Gastroesophageal sphincter (tissue), 3 donors: ENCODE data around the gene BAIAP2L1.

Source experiments
- EP300 ChIP-seq: sonication (generic); formaldehyde crosslinking; IDR thresholded peaks from one replicate; pipeline ENCODE4 v1.6.1; 2017; ENCODE audit warnings: antibody characterized with exemption, mild to moderate bottlenecking
- POLR2A ChIP-seq, 2 donors: fragments of 450-650 bp; IDR thresholded peaks; one replicate each; pipeline ENCODE4 v1.6.1; 2017; ENCODE audit warnings: antibody characterized with exemption in 2 of 2, mild to moderate bottlenecking in 2 of 2, moderate library complexity in 1 of 2
- POLR2AphosphoS5 ChIP-seq: sonication (generic); formaldehyde crosslinking; IDR thresholded peaks from one replicate; pipeline ENCODE4 v1.6.1; 2017; ENCODE audit warnings: antibody characterized with exemption
- TF ChIP-seq, protein P1 (sequence below), 4 experiments: fragments of 200-600 bp in 2 of 4; fragments of 450-650 bp in 2 of 4; sonication (generic) in 1 of 4; IDR thresholded peaks; one replicate each; pipeline ENCODE4 v1.5.1; 2017 to 2019; ENCODE audit warnings: antibody characterized with exemption in 4 of 4, mild to moderate bottlenecking in 2 of 4, moderate library complexity in 2 of 4

DNA sequence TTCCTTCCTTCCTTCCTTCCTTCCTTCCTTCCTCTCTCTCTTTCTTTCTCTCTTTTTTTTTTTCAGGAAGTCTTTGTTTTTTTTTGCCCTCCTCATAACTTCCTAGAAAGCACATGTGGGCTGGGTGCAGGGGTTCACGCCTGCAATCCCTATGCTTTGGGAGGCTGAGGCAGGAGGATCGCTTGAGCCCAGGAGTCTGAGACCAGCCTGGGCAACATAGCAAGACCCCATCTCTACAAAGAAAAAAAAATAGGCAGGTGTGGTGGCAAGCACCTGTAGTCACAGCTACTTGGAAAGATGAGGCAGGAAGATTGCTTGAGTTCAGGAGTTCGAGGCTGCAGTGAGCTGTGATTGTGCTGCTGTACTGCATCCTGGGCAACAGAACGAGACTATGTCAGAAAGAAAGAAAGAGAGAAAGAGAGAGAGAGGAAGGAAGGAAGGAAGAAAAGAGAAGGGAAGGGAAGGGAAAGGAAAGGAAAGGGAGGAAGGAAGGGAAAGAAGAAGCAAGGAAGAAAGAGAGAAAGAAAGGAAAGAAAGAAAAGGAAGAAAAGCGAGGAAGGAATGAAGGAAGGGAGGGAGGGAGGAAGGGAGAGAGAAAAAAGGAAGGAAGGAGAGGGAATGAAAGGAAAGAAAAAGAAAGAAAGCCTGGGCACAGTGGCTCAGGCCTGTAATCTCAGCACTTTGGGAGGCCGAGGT is 13.5 kb upstream of the BAIAP2L1 start:
- TF ChIP-seq, protein P1, sequence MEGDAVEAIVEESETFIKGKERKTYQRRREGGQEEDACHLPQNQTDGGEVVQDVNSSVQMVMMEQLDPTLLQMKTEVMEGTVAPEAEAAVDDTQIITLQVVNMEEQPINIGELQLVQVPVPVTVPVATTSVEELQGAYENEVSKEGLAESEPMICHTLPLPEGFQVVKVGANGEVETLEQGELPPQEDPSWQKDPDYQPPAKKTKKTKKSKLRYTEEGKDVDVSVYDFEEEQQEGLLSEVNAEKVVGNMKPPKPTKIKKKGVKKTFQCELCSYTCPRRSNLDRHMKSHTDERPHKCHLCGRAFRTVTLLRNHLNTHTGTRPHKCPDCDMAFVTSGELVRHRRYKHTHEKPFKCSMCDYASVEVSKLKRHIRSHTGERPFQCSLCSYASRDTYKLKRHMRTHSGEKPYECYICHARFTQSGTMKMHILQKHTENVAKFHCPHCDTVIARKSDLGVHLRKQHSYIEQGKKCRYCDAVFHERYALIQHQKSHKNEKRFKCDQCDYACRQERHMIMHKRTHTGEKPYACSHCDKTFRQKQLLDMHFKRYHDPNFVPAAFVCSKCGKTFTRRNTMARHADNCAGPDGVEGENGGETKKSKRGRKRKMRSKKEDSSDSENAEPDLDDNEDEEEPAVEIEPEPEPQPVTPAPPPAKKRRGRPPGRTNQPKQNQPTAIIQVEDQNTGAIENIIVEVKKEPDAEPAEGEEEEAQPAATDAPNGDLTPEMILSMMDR (IDR thresholded peaks at IDR 0.05) = no peak
- no peak for TF ChIP-seq EP300
- TF ChIP-seq POLR2AphosphoS5 = no peak
- no peak for TF ChIP-seq POLR2A (IDR thresholded peaks at IDR 0.05)
